H7 (cell line): ENCODE measurements around the gene MYH15. TPM values are rescaled to one million over a fixed set of nuclear protein-coding genes. Genes with fewer than 3 reads are reported as not detected.

Experiments
- DNase-seq: peaks from one replicate; pipeline ENCODE4 v3.0.0; 2012
- H3K27me3 ChIP-seq: 2 replicates; pipeline ENCODE4 v1.6.0; 2011; ENCODE audit warnings: mild to moderate bottlenecking, low read length; ENCODE audit not compliant: control insufficient read depth, insufficient read depth
- H3K36me3 ChIP-seq: replicated peaks from 2 replicates; pipeline ENCODE4 v1.5.1; 2011; ENCODE audit warnings: low read length; ENCODE audit not compliant: control insufficient read depth, insufficient read depth
- H3K4me3 ChIP-seq: 2 replicates; pipeline ENCODE4 v1.5.1; 2011; ENCODE audit warnings: low read depth, mild to moderate bottlenecking, control low read depth, low read length, moderate library complexity; ENCODE audit not compliant: insufficient read depth
- total RNA-seq: library from RNA; depleted of rRNA; stranded (reverse); fragments of >200 nt; shearing (Covaris generic); gene quantifications from 2 replicates; pipeline ENCODE4 v1.2.3, GENCODE V29; 2014; rRNA removed

MYH15 gene
- total RNA-seq, 1 experiment from 2014 or later = 0.07 TPM

DNA sequence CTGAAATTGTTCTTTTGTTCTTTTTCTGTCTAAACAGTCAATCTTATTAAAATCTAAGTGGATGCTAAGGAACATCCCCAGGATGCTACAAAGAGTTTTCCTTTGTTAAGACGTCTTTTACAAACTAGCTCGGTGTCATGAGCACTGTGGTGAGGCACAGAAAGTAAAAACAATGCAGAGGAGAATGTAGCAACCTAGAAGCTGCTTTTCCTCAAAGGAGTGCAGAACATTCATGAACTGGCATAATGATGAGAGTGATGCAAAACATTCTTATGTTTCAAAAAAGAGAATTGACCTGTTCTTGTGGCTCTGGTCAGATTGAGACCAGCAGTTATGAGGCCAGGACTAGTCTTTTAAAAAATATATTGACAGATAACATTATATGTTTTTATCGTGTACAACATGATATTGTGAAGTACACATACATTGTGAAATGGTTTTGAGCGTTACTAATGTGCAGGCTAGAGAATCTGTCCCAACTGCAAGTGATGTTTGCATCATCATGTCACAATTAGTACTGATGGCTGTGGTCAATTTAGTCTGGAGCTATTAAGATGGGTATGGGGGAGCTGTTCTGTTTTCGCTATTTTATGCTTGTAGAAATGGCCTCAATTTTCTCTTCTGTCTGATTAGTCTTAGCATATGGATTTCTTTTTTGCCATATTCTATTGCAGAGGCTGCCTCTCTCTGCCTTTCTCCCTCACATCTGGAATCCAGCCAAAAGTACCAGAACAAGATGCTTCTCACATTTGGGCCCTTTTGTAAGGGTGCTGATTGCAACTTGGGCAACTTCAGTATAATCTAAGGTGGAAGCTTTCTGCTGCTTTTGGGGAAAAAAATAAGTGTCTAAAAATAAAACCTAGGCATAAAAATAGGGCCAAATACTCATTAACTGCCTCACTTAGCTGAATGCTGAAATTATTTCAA is 163.8 kb downstream of the MYH15 start:
- H3K27me3 ChIP-seq = no peaks in the 10 kb centered on the region
- no peak for DNase-seq
- no peaks in the 10 kb centered on the region for H3K36me3 ChIP-seq
- H3K4me3 ChIP-seq = no peak overlapping the region

DNA sequence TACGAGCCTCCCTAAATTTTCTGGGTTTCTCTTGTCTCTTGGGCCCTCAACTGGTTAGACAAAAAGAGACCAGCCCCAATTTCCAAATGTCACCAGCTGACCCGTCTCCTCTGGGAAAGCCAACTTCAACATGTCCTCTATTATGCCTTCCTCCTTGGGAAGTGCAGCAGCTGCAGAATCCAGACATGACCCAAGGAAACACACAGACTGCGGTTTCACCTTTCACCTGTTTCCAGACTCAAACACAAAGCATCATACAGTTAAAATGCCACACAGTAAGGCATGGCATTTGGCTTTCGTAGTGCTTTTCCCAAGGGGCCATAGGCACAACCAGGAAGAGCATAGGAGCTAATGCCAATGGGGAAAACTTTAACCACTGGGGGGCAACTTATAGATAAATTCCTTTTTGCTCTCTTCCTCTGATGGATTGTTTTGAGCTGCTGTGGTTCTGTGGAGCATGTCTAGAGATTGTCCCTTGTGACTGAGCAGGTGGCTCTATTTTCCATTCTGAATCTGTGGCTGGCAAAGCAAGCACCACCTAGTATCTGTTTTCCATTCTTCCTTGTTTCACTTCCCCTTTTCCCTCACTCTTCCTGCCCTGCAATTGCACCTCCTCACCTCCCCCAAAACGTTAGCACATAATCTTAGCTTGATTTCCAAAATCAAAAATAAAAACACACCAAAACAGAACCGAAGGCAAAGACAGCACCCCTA is 164.7 kb downstream of the MYH15 start:
- DNase-seq = no peak
- H3K4me3 ChIP-seq = no peak overlapping the region
- H3K36me3 ChIP-seq = no peaks in the 10 kb centered on the region
- H3K27me3 ChIP-seq = no peaks in the 10 kb centered on the region

DNA sequence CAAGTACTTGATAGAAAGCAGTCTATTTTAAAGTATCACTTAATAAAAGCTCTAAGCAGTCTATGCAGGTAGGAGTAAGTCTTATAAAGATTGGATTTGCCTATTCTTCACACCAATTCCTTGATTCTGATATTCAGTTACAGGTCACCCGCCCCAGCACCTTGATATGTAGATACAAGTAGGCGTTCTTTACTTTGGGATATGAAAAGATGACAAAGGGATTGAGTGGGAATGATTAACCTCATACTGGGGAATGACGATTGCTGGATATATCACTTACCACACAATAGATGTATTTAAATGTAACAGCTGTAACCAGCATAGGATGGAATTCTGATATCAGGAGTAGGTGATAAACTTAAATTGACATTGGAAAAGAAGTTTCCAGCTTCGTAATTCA is 166.9 kb downstream of the MYH15 start:
- no peaks in the 10 kb centered on the region for H3K36me3 ChIP-seq
- no peaks in the 10 kb centered on the region for H3K27me3 ChIP-seq
- DNase-seq = no peak
- H3K4me3 ChIP-seq = no peak overlapping the region

DNA sequence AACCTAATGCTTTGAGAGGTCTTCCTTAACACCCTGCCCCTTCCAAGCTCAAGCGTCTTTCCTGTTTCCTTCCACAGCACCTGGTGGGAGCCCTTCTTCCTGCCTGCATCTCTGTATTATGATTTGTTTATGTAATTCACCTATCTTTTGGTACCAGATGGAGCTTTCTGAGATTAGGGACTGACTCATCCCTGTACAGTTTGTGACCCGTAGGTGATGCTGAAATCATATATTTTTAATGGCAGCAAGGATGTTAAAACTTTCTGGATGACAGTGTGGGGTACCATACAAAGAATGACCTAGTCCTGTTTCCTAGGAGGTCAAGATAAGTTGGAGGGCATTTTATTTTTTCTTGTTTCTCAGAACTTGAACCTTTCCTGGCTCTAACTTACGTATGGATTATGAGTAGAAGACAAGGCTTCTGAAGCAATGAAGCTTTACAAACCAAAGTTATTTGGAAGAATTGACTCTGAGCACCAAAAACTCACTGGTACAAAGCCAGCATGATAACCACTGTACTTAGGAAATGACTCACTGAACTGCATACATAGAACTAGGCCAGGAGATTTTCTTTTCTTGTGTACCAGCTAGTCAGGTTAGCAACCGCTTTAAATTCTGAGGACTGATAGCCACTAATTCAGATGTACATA is 167.4 kb downstream of the MYH15 start:
- Histone ChIP-seq H3K27me3 (no peaks in the 10 kb centered on the region), H3K36me3 (no peaks in the 10 kb centered on the region), H3K4me3 (no peak overlapping the region)
- DNase-seq = no peak

DNA sequence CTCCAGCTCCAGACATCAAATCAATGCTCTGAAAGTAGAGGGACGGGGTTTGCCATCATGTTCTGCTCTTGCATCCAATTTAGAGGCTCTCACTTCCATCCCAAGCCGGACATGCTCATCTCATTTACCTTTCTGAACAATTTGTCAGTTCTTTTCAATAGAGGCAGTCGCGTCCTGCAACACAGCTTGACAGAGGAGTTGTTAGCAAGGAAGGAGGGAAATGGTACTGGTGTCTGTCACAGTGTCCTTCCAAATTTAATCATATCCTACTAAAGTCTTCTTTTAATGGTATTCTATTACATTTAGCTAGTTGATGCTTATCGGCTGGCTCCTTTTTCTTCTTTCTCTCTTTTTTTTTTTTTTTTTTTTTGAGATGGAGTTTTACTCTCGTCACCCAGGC is 168.5 kb downstream of the MYH15 start:
- DNase-seq = no peak

DNA sequence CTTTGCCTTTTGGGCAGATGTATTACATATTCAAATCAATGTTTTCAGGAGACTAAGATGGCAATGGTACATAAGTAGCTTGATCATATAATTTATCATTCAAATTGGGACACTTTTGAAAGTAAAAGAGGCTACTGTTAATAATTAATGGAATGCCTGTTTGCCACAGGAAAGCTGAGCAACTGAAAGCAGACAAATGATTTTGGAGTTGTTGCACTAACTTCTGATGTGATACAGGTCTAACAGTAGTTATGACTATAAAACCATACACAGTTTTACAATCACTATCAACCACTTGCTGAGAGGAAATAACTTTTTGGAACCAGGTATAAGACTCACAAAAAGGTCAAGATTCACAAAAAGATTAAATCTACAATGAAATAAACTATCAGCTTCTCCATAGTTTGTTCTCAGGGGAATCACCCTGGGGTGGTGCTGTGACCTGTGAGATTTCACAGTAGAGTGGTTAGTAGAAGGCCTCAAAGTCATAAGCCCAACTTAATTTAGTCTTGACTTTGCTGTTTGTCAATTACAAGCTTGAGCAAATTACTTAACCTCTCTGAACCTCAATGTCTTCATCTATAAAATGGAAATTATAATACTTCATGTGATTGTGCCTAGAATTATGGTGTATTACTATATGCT is 171.4 kb downstream of the MYH15 start:
- Histone ChIP-seq H3K27me3 (no peaks in the 10 kb centered on the region), H3K4me3 (no peak overlapping the region), H3K36me3 (no peaks in the 10 kb centered on the region)
- DNase-seq = no peak

More for the DNA sequence above, 168.5 kb downstream of the MYH15 start:
- Histone ChIP-seq H3K27me3 (no peaks in the 10 kb centered on the region), H3K36me3 (no peaks in the 10 kb centered on the region), H3K4me3 (no peak overlapping the region)

DNA sequence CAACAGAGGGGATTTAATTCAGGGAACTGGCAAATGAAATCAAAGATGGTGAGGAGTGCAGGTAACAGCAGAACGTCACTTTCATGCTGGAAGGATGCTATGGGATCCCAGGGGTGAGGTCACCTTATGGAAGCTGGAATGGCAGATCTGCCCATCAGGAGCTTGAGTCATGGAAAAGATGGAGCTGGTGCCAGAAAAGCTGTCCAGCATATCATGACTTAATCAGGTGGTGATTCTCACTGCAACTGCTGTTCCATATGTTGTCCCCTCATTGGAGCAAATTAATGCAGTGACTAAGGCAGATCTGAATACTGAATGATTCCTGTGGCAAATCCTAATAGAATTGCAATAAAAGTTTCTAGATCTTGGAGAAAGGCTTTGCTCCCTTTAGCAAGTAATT is 175.7 kb downstream of the MYH15 start:
- DNase-seq = no peak
- Histone ChIP-seq H3K27me3 (no peaks in the 10 kb centered on the region), H3K4me3 (no peak overlapping the region), H3K36me3 (no peaks in the 10 kb centered on the region)

DNA sequence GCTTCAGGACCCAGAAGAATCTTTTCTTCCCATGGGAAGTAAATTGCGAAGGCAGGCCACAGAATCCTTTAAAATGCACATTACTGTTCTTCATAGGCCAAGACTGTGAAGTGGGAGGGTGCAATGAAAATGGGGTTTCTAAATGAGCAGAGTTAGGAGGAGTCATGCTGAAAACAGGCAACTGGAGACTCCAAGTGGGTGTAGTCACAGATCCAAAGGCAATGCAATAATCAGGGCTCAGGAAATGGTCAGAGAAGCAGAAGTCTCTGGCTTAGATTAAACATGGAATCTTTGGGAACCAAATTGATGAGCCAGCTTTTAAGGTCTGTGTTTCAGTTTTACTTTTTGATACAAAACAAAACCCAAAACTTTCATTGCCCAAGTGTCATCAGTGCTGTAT is 176.4 kb downstream of the MYH15 start:
- Histone ChIP-seq H3K4me3 (no peak overlapping the region), H3K36me3 (no peaks in the 10 kb centered on the region), H3K27me3 (no peaks in the 10 kb centered on the region)
- no peak for DNase-seq

DNA sequence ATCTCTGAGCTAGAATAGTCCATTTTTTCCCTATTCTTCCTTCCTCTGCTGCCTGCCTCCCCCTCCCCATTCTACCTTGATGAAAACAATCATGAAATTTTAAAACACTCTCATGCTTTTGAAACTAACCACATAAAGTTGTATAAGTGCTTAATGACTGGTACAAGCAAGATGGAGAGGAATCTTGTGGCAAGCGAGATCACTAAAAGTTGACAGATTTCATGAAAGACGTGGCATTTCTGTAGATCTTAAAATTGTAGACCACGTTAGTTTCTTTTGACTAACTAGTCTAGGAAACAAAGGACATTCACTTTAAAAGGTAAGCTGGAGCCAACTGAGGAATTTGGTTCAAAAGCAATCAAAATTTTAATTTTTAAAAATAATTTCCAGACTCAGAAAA is 178.6 kb downstream of the MYH15 start:
- Histone ChIP-seq H3K27me3 (no peaks in the 10 kb centered on the region), H3K36me3 (no peaks in the 10 kb centered on the region), H3K4me3 (no peak overlapping the region)
- no peak for DNase-seq

Other genes with a start within 250 kb of the MYH15 start
- not detected in 2 replicates for gene HHLA2, start 214.0 kb downstream of the MYH15 start, total RNA-seq
- gene CIP2A, start 78.8 kb upstream of the MYH15 start, total RNA-seq = 38.0 and 38.8 TPM in 2 replicates
- 14.5 and 22.6 TPM in 2 replicates for gene DZIP3, start 79.1 kb upstream of the MYH15 start, total RNA-seq
- gene RETNLB, start 246.8 kb upstream of the MYH15 start, total RNA-seq = not detected in 2 replicates